Measurements from ENCODE around the gene MYH14. TPM values are rescaled to one million over a fixed set of nuclear protein-coding genes. Genes with fewer than 3 reads are reported as not detected.

MYH14 gene
- total and polyA plus RNA-seq, 2 experiments from 2014 or later = 40.9 to 64.4 TPM

GRCh38 chr19:50272263-50272897 lies 69.0 kb downstream of the MYH14 start:
- no peak overlapping the region for H3K4me2 ChIP-seq
- H3K9me2 ChIP-seq (replicated peaks; ENCODE audit: insufficient read depth) = no peaks in the 10 kb centered on the region
- no peak for DNase-seq (ENCODE audit: low spot score)
- H3K27me3 ChIP-seq = no peaks in the 10 kb centered on the region
- H3K36me3 ChIP-seq (replicated peaks; ENCODE audit: insufficient read depth, low read depth) = no peaks in the 10 kb centered on the region
- H3K4me1 ChIP-seq (ENCODE audit: insufficient read depth) = no peaks in the 10 kb centered on the region
- no peak overlapping the region for H3K27ac ChIP-seq
- H2AFZ ChIP-seq = no peak overlapping the region
- no peaks in the 10 kb centered on the region for H4K20me1 ChIP-seq (ENCODE audit: insufficient read depth, poor library complexity, severe bottlenecking)
- no peak overlapping the region for H3K4me3 ChIP-seq
- 97% methylated on average over 13 of the region's 14 CpGs for WGBS (ENCODE audit: low lambda C conversion rate, missing lambda C conversion rate)
- TF ChIP-seq EZH2 (IDR thresholded peaks at IDR 0.05; ENCODE audit: borderline replicate concordance) = no peak
- no peak for TF ChIP-seq CTCF (IDR thresholded peaks at IDR 0.05; ENCODE audit: poor library complexity)
- no peak for TF ChIP-seq EZH2phosphoT487 (IDR thresholded peaks at IDR 0.05; ENCODE audit: low read depth, severe bottlenecking, unreplicated experiment)
- no peaks in the 10 kb centered on the region for H3K9me3 ChIP-seq (ENCODE audit: low read depth)
- no peaks in the 10 kb centered on the region for H3K79me2 ChIP-seq

- no peaks in the 10 kb centered on the region for H3K36me3 ChIP-seq (replicated peaks; ENCODE audit: insufficient read depth, low read depth)
- H3K4me3 ChIP-seq = no peak overlapping the region
- WGBS (ENCODE audit: low lambda C conversion rate, missing lambda C conversion rate) = 91% methylated on average over 7 of the region's 7 CpGs
- no peak overlapping the region for H2AFZ ChIP-seq
- DNase-seq (ENCODE audit: low spot score) = no peak
- TF ChIP-seq EZH2phosphoT487 (IDR thresholded peaks at IDR 0.05; ENCODE audit: low read depth, severe bottlenecking, unreplicated experiment) = no peak
- no peak for TF ChIP-seq EZH2 (IDR thresholded peaks at IDR 0.05; ENCODE audit: borderline replicate concordance)
- TF ChIP-seq CTCF (IDR thresholded peaks at IDR 0.05; ENCODE audit: poor library complexity) = no peak
- no peaks in the 10 kb centered on the region for H3K79me2 ChIP-seq
- no peaks in the 10 kb centered on the region for H3K9me3 ChIP-seq (ENCODE audit: low read depth)
- no peak overlapping the region for H3K27ac ChIP-seq
- H3K27me3 ChIP-seq = no peaks in the 10 kb centered on the region
- H3K4me2 ChIP-seq = no peak overlapping the region
- H3K4me1 ChIP-seq (ENCODE audit: insufficient read depth) = no peaks in the 10 kb centered on the region
- H4K20me1 ChIP-seq (ENCODE audit: insufficient read depth, poor library complexity, severe bottlenecking) = no peaks in the 10 kb centered on the region
- H3K9me2 ChIP-seq (replicated peaks; ENCODE audit: insufficient read depth) = no peaks in the 10 kb centered on the region
Measured at GRCh38 chr19:50273821-50274220, 70.4 kb downstream of the MYH14 start.

GRCh38 chr19:50275577-50276368 lies 72.4 kb downstream of the MYH14 start:
- Histone ChIP-seq H3K79me2 (no peaks in the 10 kb centered on the region), H3K4me2 (no peak overlapping the region), H3K9me2 (replicated peaks; ENCODE audit: insufficient read depth) (no peaks in the 10 kb centered on the region), H3K27ac (no peak overlapping the region), H3K4me1 (ENCODE audit: insufficient read depth) (no peaks in the 10 kb centered on the region), H3K36me3 (replicated peaks; ENCODE audit: insufficient read depth, low read depth) (no peaks in the 10 kb centered on the region), H3K9me3 (ENCODE audit: low read depth) (no peaks in the 10 kb centered on the region), H3K27me3 (no peaks in the 10 kb centered on the region), H2AFZ (no peak overlapping the region), H4K20me1 (ENCODE audit: insufficient read depth, poor library complexity, severe bottlenecking) (no peaks in the 10 kb centered on the region), H3K4me3 (no peak overlapping the region)
- no peak for DNase-seq (ENCODE audit: low spot score)
- 89% methylated on average over 26 of the region's 26 CpGs for WGBS (ENCODE audit: low lambda C conversion rate, missing lambda C conversion rate)
- no peak for TF ChIP-seq EZH2phosphoT487 (IDR thresholded peaks at IDR 0.05; ENCODE audit: low read depth, severe bottlenecking, unreplicated experiment)
- no peak for TF ChIP-seq CTCF (IDR thresholded peaks at IDR 0.05; ENCODE audit: poor library complexity)
- no peak for TF ChIP-seq EZH2 (IDR thresholded peaks at IDR 0.05; ENCODE audit: borderline replicate concordance)
